ENCODE results near the gene TMPRSS13. TPM values are rescaled to one million over a fixed set of nuclear protein-coding genes. Genes with fewer than 3 reads are reported as not detected.

Gene TMPRSS13
- total and polyA plus RNA-seq, 10 donors, result 0.95 to 2.2 (median 1.6) TPM

DNA sequence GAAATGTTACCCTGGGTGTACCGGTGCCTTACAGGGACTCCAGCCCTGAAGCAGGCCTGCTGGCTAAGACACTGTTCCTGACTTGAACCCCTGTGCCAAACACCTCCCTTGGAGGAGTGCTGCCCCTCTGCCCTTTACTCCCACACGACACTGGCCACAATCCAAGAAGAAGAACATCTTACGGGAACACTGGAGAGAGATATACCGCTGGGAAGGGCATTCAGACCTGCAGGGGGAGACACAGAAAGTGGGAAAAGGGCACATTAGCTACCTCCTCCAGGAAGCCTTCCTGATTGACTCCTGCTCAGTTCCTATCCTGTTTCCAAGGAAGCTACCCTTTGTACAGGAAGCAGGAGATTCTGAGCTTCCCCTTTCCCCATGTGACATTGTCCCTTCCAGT is 18.7 kb downstream of the TMPRSS13 start:
- H3K4me1 ChIP-seq, result peaks cover 0 to 36% (median 14%) of the 10 kb centered on the region in 6 donors
- H3K27ac ChIP-seq, result no peak overlapping the region
- H3K36me3 ChIP-seq, result no peaks in the 10 kb centered on the region
- 66 to 87% (median 71%) methylated on average over 4 of the region's 4 CpGs for WGBS, 5 donors
- no peak overlapping the region for H3K4me3 ChIP-seq
- intact Hi-C loops (cut with DNase I; ENCODE audit: low total_unique reads), result no loop called here
- H3K27me3 ChIP-seq (replicated peaks in 1 of 7), result no peaks in the 10 kb centered on the region
- TF ChIP-seq POLR2A (IDR thresholded peaks at IDR 0.05) (no peak), POLR2AphosphoS5 (IDR thresholded peaks at IDR 0.05) (no peak)
- TF ChIP-seq, protein P1, sequence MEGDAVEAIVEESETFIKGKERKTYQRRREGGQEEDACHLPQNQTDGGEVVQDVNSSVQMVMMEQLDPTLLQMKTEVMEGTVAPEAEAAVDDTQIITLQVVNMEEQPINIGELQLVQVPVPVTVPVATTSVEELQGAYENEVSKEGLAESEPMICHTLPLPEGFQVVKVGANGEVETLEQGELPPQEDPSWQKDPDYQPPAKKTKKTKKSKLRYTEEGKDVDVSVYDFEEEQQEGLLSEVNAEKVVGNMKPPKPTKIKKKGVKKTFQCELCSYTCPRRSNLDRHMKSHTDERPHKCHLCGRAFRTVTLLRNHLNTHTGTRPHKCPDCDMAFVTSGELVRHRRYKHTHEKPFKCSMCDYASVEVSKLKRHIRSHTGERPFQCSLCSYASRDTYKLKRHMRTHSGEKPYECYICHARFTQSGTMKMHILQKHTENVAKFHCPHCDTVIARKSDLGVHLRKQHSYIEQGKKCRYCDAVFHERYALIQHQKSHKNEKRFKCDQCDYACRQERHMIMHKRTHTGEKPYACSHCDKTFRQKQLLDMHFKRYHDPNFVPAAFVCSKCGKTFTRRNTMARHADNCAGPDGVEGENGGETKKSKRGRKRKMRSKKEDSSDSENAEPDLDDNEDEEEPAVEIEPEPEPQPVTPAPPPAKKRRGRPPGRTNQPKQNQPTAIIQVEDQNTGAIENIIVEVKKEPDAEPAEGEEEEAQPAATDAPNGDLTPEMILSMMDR (IDR thresholded peaks at IDR 0.05 in 8 of 11, conservative IDR thresholded peaks at IDR 0.05 in 3 of 11), result no peak
- DNase-seq, result no peak
- H3K9me3 ChIP-seq, result no peaks in the 10 kb centered on the region

DNA sequence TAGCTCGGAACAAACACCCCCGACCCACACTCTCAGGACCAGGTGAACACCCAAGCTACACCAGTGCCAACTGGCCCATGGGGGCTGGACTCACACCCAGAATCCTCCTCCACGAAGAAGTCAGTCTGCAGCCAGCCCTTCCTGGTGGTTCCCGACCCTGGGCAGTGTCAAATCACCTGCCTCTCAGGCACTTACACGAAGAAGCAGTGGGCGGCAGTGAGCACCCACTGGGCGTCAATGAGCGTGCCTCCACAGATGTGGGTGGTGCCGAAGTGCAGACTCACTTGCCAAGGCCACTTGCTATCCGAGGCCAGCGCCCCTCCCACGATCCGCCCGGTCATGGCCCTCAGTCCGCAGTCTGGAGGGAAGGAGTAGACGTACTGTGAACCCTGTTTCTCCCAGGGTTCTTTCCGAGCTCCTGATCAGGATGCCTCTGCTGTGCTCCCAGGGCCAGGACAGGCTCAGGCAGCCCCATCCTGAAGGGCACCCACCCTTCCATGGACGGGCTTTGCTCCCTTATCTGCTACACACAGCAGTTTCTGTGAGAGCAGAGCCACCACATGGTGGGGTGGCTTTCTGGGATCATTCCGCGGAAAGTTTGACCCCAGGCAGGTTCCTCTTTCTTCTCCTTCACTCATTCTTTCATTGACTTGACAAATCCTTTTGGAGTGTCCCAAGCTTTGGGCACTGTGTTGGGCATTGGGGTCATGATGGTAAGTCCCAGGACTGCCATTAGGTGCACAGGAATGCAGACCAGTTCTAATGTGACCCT is 19.4 kb downstream of the TMPRSS13 start:
- no peaks in the 10 kb centered on the region for H3K9me3 ChIP-seq
- peak overlapping the region in 2 of 8 donors; percentile 11 to 24 for H3K27ac ChIP-seq
- H3K36me3 ChIP-seq, result no peaks in the 10 kb centered on the region
- DNase-seq, result peak; percentile 82
- intact Hi-C loops (cut with DNase I; ENCODE audit: low total_unique reads), result no loop called here
- H3K4me3 ChIP-seq, result no peak overlapping the region
- WGBS, 5 donors, result 58 to 77% (median 70%) methylated on average over 12 to 20 of the region's 20 CpGs
- TF ChIP-seq POLR2AphosphoS5 (IDR thresholded peaks at IDR 0.05), result peak; percentile 17 to 65 (median 57)
- TF ChIP-seq, protein P1 (IDR thresholded peaks at IDR 0.05 in 8 of 11, conservative IDR thresholded peaks at IDR 0.05 in 3 of 11), result no peak
- no peaks in the 10 kb centered on the region for H3K27me3 ChIP-seq (replicated peaks in 1 of 7)
- H3K4me1 ChIP-seq, result peaks cover 0 to 36% (median 14%) of the 10 kb centered on the region in 6 donors

DNA sequence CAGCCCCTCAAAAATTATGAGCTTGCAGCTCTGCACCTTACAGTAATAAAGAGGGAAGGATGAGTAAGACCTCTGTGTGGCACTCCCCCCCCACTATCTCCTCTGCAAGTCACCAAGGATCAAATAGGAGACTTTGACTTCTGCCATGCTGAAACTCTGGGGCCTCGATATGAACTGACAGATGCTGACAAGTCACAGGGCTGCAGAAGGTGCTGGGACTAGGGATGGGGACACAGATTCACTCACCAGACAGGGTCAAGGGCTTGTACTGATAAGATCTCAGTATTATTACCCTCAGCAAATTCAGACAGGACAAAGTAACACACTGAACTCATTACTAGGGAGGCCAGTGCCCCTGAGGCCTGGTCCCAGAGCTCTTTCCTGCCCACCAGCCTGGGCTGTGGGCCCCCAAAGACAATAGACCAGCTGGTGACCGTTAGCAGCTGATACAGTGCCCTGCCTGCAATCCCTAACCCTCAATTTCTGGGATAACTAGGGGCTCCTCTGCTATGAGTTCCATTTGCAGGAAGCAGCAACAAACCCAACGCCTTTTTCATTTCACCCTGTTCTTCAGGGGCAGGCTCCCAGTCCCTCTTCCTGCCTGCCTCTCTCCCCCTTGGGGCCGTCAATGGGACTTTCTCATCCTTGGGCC is 20.1 kb downstream of the TMPRSS13 start:
- intact Hi-C loops (cut with DNase I; ENCODE audit: low total_unique reads), result no loop called here
- Histone ChIP-seq H3K9me3 (no peaks in the 10 kb centered on the region), H3K27me3 (replicated peaks in 1 of 7) (no peaks in the 10 kb centered on the region), H3K4me1 (peaks cover 0 to 41% (median 14%) of the 10 kb centered on the region in 6 donors), H3K4me3 (no peak overlapping the region), H3K36me3 (no peaks in the 10 kb centered on the region), H3K27ac (peak overlapping the region in 2 of 8 donors; percentile 11 to 24)
- 73 to 91% (median 78%) methylated on average over 4 of the region's 4 CpGs for WGBS, 5 donors
- TF ChIP-seq, protein P1 (IDR thresholded peaks at IDR 0.05 in 8 of 11, conservative IDR thresholded peaks at IDR 0.05 in 3 of 11), result no peak
- no peak for TF ChIP-seq POLR2AphosphoS5 (IDR thresholded peaks at IDR 0.05)
- TF ChIP-seq POLR2A (IDR thresholded peaks at IDR 0.05), result no peak
- DNase-seq, result no peak

Measured in spleen (tissue), 11 donors.